Breast epithelium (tissue), 3 donors: ENCODE data around the gene PARVB.

Source experiments
- POLR2A ChIP-seq: fragments of 450-650 bp; IDR thresholded peaks from one replicate; pipeline ENCODE4 v1.6.1; 2016; ENCODE audit warnings: antibody characterized with exemption, mild to moderate bottlenecking, moderate library complexity
- POLR2AphosphoS5 ChIP-seq, 3 donors: sonication (generic); formaldehyde crosslinking; IDR thresholded peaks; one replicate each; pipeline ENCODE4 v1.6.1; 2017; ENCODE audit warnings: antibody characterized with exemption in 3 of 3
- TF ChIP-seq, protein P1 (sequence below), 3 donors: fragments of 450-650 bp; IDR thresholded peaks; one replicate each; pipeline ENCODE4 v1.5.1; 2016 to 2017; ENCODE audit warnings: antibody characterized with exemption in 3 of 3, mild to moderate bottlenecking in 3 of 3, moderate library complexity in 3 of 3

DNA sequence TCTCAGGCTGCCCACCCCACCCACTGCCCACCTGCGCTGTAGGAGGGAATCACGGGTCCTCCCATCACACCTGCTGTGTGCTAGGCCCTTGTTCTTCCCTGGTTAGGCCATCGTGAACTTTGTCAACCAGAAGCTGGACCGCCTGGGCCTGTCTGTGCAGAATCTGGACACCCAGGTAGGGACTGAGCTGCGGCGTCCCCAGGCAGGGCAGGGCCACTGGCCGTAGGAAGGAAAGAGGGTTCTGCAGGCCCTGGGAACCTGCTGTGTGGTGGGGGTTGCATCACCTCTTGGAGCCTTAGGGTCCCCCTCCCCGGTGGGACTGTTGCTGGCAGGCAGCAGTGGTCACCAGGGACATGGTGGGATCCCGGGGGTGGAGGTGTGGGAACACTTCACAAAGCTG, 172.1 kb downstream of the PARVB start:
- TF ChIP-seq, protein P1, sequence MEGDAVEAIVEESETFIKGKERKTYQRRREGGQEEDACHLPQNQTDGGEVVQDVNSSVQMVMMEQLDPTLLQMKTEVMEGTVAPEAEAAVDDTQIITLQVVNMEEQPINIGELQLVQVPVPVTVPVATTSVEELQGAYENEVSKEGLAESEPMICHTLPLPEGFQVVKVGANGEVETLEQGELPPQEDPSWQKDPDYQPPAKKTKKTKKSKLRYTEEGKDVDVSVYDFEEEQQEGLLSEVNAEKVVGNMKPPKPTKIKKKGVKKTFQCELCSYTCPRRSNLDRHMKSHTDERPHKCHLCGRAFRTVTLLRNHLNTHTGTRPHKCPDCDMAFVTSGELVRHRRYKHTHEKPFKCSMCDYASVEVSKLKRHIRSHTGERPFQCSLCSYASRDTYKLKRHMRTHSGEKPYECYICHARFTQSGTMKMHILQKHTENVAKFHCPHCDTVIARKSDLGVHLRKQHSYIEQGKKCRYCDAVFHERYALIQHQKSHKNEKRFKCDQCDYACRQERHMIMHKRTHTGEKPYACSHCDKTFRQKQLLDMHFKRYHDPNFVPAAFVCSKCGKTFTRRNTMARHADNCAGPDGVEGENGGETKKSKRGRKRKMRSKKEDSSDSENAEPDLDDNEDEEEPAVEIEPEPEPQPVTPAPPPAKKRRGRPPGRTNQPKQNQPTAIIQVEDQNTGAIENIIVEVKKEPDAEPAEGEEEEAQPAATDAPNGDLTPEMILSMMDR (IDR thresholded peaks at IDR 0.05): no peak
- no peak for TF ChIP-seq POLR2A
- no peak for TF ChIP-seq POLR2AphosphoS5 (IDR thresholded peaks at IDR 0.05)
